ENCODE measurements around the gene RAPGEFL1.

DNA sequence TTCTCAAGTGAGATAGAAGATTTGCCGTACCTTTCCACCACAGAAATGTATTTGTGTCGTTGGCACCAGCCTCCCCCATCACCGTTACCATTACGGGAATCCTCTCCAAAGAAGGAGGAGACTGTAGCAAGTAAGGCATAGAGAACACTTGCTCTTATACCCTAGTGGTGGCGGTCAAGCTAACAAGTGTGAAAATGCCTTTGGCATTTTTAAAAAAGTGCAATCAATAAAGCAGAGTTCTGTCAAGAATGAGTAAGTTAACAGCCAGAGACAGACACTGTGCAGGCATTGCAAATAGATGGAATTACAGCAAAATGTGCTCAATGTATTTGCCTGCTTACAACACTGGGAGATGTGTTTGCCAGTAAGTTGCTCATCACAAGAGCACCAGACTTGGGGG is 47.8 kb upstream of the RAPGEFL1 start:
- TF ChIP-seq FOXA1 (IDR thresholded peaks at IDR 0.05) (no peak), JUND (IDR thresholded peaks at IDR 0.05) (no peak), HNF4G (IDR thresholded peaks at IDR 0.05) (no peak), SP1 (IDR thresholded peaks at IDR 0.05) (no peak), YY1 (IDR thresholded peaks at IDR 0.05) (no peak), EGR1 (IDR thresholded peaks at IDR 0.05; ENCODE audit: low read depth in 2 of 2) (no peak)
- TF ChIP-seq, protein P1, sequence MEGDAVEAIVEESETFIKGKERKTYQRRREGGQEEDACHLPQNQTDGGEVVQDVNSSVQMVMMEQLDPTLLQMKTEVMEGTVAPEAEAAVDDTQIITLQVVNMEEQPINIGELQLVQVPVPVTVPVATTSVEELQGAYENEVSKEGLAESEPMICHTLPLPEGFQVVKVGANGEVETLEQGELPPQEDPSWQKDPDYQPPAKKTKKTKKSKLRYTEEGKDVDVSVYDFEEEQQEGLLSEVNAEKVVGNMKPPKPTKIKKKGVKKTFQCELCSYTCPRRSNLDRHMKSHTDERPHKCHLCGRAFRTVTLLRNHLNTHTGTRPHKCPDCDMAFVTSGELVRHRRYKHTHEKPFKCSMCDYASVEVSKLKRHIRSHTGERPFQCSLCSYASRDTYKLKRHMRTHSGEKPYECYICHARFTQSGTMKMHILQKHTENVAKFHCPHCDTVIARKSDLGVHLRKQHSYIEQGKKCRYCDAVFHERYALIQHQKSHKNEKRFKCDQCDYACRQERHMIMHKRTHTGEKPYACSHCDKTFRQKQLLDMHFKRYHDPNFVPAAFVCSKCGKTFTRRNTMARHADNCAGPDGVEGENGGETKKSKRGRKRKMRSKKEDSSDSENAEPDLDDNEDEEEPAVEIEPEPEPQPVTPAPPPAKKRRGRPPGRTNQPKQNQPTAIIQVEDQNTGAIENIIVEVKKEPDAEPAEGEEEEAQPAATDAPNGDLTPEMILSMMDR (IDR thresholded peaks at IDR 0.05; ENCODE audit: low read depth, low read length, missing input control), result no peak
- TF ChIP-seq, protein P2, sequence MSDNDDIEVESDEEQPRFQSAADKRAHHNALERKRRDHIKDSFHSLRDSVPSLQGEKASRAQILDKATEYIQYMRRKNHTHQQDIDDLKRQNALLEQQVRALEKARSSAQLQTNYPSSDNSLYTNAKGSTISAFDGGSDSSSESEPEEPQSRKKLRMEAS (IDR thresholded peaks at IDR 0.05), result no peak

Data from liver (tissue), 3 donors.